Activated CD4-positive, CD25-positive, alpha-beta regulatory T cell treated with anti-CD3 and anti-CD28 coated beads, Interleukin-2, amount 50 U/mL, for 16 hours (primary cell): ENCODE measurements around the gene RUFY2.
"Not testable (repeated sequence)": the region's sequence is repeated elsewhere in the genome, so short reads cannot be mapped to it uniquely, and the experiment has no call there.

Experiments
- DNase-seq: peaks from one replicate; pipeline ENCODE4 v3.0.0-alpha.2; 2020; ENCODE audit warnings: low read depth, low spot score

The RUFY2 gene, protein sequence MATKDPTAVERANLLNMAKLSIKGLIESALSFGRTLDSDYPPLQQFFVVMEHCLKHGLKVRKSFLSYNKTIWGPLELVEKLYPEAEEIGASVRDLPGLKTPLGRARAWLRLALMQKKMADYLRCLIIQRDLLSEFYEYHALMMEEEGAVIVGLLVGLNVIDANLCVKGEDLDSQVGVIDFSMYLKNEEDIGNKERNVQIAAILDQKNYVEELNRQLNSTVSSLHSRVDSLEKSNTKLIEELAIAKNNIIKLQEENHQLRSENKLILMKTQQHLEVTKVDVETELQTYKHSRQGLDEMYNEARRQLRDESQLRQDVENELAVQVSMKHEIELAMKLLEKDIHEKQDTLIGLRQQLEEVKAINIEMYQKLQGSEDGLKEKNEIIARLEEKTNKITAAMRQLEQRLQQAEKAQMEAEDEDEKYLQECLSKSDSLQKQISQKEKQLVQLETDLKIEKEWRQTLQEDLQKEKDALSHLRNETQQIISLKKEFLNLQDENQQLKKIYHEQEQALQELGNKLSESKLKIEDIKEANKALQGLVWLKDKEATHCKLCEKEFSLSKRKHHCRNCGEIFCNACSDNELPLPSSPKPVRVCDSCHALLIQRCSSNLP

DNA sequence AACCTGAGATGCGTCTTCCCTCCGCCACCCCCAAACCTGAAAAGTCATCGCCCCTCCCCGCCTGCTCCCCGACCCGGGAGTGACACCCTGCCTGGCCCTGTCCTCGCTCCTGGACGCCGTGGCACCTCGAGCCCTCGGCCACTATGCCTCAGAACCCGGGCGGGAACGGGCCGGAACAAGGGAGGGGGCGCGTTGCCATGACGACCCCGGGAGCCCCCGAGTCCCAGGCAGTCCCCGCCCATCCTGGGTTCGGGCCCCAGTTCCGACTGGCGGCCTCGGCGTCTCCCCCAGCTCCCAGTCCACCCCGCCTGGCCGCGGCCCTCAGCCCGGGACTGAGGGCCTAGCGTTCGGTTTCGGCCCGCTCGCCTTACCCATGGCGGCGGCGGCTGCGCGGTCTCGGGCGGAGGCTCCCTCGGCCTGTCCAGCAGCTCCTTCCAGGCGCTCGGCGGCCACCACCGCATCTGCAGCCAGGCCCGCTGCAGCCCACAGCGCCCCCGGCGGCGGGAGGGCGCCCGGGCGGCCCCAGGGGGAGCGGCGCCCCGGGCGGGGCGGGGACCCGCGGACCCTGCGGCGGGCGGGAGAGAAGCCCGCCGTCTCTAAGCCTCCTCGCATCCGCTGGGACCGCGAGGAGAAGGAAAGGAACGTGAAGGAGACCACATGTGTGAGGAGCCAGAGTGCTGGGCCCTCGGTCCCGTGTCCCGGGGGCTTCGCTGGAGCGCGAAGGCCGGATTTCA, at the start of gene RUFY2:
Gene RUFY2, minus strand, starts transcription at position 463 of the 734 bp plus-strand sequence. Its CDS starts 88 bp downstream, at position 375.
- peak; percentile 58 for DNase-seq

DNA sequence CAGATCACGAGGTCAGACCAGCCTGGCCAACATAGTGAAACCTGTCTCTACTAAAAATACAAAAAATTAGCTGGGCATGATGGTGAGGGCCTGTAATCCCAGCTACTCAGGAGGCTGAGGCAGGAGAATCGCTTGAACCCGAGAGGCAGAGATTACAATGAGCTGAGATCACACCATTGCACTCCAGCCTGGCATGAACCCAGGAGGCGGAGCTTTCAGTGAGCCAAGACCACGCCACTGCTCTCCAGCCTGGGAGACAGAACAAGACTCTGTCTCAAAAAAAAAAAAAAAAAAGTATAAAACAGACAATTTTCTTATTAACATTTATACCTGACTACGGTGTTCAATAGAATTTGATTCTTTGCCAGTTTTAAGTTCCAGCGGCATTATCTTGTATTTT, 42.6 kb upstream of the RUFY2 start:
- DNase-seq = not testable (repeated sequence)

DNA sequence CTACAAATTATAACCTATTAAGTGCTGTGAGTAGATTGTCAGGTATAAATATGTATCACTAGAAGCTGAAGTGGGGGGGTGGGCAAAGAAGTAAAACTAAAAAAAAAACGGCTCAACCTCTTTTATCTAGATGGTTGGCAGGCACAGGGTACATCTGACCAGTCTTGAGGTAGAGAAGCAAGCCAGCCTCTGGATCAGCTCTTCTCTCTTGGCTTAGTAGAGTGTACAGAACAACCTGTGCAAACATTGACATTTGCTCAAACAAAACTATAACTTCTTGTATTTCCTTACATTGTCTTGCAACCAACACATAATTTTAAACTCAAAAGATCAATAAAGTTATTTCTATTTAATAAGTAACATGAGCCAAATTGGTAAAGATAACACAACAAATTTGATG, 39.1 kb upstream of the RUFY2 start:
- no peak for DNase-seq

DNA sequence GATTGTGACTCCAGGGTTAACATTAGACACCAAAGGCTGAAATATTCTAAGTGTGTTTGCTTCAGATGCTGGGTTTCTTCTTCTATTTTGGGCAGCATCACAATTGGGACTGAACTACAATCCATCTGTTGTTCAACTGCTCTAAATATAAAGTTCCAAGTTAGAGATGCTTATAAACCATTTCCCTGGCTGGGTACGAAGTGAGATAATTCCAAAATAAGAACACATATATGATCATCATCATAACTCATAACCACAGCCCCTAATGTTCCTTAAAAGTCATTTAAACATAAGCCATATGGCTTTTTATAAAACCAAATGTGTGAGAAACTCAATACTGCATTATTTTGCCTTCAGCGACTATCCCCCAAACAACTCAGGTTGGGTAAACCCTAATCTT, 35.9 kb upstream of the RUFY2 start:
- no peak for DNase-seq

DNA sequence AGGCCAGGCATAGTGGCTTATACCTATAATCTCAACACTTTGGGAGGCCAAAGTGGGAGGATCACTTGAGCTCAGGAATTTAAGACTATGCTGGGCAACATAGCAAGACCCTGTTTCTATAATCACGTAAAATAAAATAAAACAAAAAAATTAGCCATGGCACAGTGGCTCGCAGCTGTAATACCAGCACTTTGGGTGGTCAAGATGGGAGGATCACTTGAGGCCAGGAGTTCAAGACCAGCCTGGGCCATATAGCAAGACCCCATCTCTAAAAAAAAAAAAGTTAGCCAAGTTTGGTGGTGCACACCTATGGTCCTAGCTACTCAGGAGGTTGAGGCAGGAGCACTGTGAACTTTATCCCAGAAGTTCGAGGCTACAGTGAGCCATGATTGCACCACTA, 33.8 kb upstream of the RUFY2 start:
- DNase-seq = no peak

DNA sequence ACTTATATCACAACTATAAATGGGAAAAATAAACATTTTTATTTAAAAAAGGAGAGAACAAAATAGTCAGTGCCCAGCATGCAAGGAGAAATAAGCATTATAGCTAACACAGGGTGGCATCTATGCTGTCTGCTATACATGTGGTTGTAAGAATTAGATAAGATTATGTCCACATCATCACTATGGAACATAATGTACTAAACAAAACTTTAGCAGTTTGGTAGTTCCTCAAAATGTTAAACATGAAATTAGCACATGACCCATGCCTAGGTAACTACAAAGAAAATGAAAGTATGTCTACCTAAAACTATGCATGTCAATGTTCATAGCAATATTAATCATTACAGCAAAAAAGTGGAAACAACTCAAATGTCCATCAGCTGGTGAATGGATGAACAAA, 28.7 kb upstream of the RUFY2 start:
- no peak for DNase-seq

DNA sequence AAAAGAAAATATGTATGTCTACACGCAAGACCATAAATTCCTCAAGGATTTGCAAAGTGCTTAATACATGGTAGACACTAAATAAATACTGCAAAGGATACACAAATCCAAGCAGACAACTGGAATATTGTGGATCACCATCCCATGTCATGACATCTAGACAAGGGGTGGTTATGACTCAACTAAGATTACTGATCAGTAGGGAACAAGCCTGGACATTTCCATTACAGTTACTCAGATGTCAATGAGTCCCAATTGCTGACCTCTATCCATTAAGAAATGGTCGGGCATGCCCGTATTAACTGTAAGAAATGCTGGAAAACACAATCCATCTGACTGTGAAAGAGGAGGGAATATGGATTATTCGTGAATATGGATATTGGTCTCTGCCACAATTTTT, 27.6 kb upstream of the RUFY2 start:
- DNase-seq = no peak

DNA sequence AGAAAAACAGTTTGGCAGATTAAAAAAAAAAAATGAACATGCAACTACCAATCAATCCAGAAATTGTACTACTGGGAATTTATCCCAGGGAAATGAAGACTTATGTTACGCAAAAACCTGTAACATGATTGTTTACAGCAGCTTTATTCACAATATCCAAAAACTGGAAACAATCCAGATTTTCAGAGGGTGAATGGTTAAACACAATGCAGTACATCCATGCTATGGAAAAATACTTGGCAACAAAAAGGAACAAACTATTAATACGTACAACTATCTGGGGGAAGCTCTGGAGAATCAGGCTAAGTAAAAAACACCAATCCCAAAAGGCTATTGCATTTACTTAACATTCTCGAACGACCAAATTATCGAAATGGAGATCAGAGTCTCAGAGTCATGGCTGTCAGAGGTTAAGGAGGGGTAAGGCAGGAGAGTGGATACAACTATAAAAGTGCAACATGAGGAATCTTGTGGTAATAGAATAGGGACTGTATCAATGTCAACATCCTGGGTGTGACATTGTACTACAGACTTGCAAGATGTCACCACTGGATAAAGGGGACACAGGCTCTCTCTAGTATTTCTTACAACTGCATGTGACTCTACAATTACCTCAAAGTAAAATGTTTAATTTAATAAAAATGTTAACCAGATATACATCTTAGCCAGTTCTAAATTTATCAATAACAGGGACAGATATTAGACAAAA, 21.5 kb upstream of the RUFY2 start:
- no peak for DNase-seq

DNA sequence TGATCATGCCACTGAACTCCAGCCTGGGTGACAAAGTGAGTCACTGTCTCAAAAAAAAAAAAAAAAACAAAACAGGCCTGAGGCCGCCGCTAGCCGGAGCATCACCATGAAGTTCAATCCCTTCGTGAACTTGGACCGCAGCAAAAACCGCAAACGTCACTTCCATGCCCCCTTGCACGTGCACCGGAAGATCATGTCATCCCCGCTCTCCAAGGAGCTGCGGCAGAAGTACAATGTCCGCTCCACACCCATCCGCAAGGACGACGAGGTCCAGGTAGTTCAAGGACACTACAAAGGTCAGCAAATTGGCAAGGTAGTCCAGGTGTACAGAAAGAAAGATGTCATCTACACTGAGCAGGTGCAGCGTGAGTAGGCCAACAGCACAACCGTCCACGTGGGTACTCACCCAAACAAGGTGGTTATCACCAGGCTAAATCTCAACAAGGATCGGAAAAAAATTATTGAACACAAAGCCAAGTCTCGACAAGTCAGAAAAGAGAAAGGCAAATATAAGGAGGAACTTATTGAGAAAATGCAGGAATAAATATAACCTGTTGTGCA, 17.5 kb upstream of the RUFY2 start:
- DNase-seq = no peak

DNA sequence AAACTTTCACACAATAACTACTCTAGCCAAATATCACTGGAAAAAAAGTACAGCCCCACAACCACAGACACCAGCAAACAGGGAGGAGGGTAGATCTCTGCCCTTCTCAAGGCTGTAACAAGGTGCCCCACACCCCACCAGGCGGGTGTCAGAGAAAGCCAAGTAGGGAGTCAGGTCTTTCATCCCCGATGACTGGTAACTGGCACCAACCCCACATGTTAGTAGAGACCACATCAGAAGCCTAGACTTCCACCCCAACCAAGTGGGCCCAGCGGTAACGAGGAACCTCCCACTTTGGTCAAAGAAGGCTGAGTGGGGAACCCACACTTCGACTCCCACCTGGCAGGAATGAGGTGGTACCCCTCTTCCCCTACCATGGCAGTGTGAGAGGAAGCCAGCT, 16.4 kb upstream of the RUFY2 start:
- DNase-seq = peak; percentile 1

DNA sequence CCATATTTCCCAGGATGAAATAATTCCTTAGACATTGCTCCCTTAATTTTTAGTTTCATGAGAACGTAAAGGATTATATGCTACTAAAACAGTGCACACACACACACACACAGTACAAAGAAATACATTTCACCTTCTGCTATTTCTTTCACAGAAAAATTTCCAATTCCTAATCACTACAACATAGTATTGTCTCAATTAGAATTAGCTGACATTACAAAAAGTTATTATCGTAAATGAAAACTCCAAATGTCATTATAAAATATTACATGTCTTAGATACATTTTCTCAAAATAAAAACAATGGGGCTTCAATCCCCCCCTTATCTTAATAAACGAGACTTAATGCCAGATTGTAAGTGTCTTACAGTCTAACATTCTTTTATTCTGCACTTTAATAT, 12.3 kb upstream of the RUFY2 start:
- DNase-seq = no peak

DNA sequence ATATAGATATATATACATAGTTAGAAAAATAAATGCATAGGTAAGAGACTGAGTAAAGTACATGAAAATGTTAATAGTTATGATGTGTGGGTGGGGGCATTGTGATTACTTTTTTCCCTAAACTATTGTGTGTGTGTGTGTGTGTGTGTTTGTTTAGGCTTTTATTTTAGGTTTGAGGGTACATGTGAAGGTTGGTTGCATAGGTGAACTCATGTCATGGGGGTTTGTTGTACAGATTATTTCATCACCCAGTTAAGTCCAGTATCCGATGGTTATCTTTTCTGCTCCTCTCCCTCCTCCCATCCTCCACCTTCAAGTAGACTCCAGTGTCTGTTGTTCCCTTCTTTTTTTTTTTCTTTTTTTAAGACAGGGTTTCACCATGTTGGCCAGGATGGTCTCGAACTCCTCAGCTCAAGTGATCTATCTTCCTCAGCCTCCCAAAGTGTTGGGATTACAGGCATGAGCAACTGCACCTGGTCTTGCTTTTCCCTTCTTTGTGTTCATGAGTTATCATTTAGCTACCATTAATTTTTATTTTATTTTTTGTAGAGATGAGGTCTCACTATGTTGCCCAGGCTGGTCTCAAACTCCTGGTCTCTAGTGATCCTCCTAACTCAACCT, 1.9 kb upstream of the RUFY2 start:
- no peak for DNase-seq

DNA sequence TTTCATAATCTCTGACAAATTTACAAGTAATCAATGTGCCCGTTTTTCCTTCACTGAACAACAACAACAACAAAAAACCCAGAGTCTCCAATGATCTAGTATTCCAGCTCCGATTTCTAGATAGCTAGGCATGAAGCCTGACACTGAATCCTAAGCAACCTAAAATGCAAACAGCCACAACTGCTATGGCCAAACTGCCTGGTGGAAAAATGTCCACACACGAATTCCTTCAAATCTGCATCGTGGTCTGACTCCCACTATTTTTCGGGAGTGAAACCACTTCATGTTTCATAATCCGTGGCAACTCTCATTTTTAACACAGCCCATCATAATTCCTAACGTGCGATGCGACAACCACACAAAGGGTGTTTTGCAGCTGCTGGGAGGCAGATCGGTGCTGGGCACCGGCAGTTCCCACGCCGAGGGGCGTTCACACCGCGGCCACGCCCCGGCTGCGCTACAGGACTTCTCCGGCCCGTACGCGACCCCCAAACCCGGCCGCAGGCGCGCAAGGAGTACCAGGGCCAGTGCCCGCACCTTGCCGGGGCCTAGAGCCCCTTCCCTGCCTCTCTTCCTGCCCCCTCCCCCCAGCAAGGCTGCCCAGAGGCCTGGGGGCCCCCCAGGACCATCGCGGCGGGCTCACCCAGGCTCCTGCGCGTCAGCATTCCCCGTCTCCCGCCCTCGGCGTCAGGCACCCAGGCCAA, 814 bp downstream of the RUFY2 start:
- DNase-seq = no peak

DNA sequence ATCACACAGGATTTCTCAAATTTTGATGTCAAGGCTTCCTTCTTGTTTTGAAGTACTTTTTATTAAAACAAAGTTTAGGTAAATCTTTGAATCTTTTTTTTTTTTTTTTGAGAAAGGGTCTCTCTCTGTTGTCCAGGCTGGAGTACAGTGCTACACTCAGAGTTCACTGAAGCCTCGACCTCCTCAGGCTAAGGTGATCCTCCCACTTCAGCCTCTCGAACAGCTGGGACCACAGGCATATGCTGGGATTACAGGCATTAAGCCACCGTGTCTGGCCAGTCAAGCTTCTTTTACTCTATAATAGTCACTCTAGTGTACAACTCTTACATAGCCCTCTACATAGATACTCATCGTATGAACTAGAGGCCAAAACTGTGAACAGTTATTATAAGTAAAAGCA, 3.4 kb downstream of the RUFY2 start:
- no peak for DNase-seq

DNA sequence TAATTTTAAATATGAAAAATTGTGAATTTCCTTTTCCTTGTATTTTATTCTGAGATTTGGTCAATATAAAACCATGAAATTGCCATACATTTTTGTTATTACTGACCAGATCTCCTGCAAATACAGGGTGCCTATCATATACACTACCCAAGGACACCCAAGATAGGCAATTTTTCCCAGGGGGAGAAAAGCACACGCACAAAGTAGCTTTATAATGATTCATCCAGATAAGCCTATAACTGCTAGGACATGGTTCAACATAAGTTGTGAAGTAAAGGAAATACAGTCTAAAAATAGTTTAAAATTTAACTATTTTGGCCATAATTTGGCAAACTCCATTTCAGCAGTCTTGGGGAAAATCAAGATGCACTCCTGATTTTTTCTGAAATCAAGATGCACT, 4.8 kb downstream of the RUFY2 start:
- no peak for DNase-seq

DNA sequence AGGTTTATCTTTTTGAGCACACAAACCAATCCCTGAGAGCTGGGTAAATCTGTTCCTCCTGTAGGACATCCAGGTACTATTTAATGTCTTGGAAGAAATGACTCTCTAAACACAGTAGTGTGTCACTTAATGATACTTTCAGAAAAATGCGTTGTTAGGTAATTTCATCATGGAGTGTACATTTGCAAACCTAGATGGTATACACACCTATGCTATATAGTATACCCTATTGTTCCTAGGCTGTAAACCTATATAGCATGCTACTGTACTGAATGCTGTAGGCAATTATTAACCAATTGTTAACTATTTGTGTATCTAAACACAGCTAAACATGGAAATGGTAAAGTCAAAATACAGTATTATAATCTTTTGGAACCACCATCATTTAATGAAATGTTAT, 10.1 kb downstream of the RUFY2 start:
- no peak for DNase-seq

DNA sequence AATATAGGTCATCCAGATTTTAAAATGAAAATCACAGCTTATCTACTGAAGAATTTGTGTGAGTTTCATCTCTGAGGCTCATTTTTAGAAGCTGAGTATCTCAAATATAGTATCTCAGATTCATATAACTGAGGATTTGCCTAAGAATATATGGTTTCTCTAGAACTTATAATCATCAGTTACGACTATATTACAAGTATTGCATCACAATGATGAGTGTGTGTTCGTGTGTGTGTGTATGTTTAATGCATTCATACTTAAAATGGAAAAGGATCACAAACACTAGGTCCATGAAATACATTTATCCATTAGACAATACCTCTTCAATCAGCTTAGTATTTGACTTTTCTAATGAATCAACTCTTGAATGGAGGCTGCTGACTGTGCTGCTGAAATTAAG, 21.3 kb downstream of the RUFY2 start:
- DNase-seq = no peak

DNA sequence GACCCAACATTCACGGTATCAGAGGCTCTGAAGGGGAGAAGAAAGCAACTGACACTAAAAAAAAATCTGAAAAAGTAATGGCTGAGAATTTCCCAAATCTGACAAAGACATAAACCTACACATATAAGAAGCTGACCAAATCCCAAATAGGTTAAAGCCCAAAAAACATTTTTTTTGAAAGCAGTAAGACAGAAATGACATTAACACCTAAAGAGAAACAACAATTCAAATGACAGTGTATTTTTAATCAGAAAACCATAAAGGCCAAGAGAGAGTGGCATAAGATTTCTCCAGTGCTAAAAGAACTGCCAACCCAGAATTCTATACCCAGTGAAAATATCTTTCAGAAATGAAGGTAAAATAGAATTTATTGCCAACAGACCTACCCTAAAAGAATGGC, 35.5 kb downstream of the RUFY2 start:
- no peak for DNase-seq

DNA sequence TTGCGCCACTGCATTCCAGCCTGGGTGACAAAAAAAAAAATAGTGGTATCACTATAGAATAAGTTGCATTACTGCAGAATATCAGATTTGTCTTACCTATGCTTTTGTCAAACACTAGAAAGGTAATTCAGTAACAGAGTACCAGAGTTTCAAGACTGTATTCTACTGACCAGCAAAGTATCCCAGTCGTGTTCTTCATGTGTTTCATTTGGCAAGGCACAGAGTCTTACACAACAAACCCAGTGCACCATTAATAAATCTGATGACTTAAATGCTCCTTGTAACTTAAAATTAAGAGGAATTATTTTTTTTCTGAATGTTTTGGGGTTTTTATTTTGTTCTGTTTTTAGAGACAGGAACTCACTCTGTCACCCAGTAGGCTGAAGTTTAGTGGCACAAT, 40.0 kb downstream of the RUFY2 start:
- no peak for DNase-seq

DNA sequence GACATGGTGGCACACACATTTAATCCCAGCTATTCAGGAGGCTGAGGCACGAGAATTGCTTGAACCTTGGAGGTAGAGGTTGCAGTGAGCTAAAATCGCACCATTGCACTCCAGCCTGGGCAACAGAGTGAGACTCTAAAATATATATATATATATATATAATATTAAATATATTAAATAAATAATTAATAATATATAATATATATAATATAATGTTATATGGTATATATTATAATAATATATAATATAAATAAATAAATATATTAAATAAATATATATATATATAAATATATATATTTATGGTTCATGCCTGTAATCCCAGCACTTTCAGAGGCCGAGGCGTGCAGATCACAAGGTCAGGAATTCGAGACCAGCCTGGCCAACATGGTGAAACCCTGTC, 40.5 kb downstream of the RUFY2 start:
- no peak for DNase-seq

DNA sequence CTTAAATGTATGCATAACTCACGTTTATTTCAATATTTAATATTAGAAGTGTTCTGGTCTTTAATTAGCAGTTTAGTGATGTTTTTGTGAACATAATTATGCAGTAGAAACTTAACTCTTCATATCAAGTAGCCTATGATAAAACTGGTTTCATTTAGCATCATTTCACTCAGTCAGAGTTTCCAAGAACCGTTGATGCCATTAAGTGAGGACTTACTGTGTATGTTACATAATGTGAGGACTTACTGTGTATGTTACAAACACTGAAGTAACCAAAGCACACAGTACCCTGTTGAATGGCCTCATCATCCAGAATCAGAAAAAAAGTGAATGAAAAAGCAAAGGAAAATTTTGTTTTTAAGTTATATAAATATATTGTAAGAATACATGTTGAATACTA, 41.5 kb downstream of the RUFY2 start:
- no peak for DNase-seq
